WTC11 (cell line): Measurements from ENCODE around the gene ITGA6. TPM values are rescaled to one million over a fixed set of nuclear protein-coding genes. Genes with fewer than 3 reads are reported as not detected.

Experiments
- ATAC-seq: fragments of 200-7000 bp; cut with Tn5 transposase; 2 replicates; pipeline ENCODE4 v1.10.0; 2021; ENCODE audit warnings: mild to moderate bottlenecking, moderate library complexity
- CTCF ChIA-PET: fragments of 300-600 bp; sonication (Branson Sonifier 250); formaldehyde crosslinking; loops from one replicate; lab custom pipeline; 2021; ENCODE audit warnings: antibody characterized with exemption; lab: Charles Lee
- POLR2A ChIA-PET: fragments of 350-600 bp; sonication (Branson Sonifier 250); formaldehyde crosslinking; loops from one replicate; lab custom pipeline; 2021; ENCODE audit warnings: antibody characterized with exemption; lab: Charles Lee
- DNase-seq: peaks from one replicate; pipeline ENCODE4 v3.0.0; 2021; ENCODE audit warnings: low spot score
- H3K27ac Mint-ChIP-seq: 2 replicates; pipeline ENCODE4 v1.8.0; 2021; ENCODE audit warnings: mixed read lengths
- H3K27me3 Mint-ChIP-seq: 2 replicates; pipeline ENCODE4 v1.8.0; 2021; ENCODE audit warnings: low read depth, mild to moderate bottlenecking, moderate library complexity, mixed read lengths
- H3K36me3 Mint-ChIP-seq: 2 replicates; pipeline ENCODE4 v1.8.0; 2021; ENCODE audit warnings: mixed read lengths
- H3K4me1 Mint-ChIP-seq: 2 replicates; pipeline ENCODE4 v1.8.0; 2022; ENCODE audit warnings: mixed read lengths
- H3K4me3 Mint-ChIP-seq: 2 replicates; pipeline ENCODE4 v1.8.0; 2021; ENCODE audit warnings: mild to moderate bottlenecking, moderate library complexity, mixed read lengths
- H3K9me3 Mint-ChIP-seq: 2 replicates; pipeline ENCODE4 v1.8.0; 2021; ENCODE audit warnings: mixed read lengths
- EMX1 ChIP-seq: fragments of 250-450 bp; sonication (Bioruptor Pico); IDR thresholded peaks from 2 replicates; pipeline ENCODE4 v1.8.0; 2021; ENCODE audit warnings: mild to moderate bottlenecking
- HMGA2 ChIP-seq: fragments of 250-450 bp; sonication (Bioruptor Pico); IDR thresholded peaks from 2 replicates; pipeline ENCODE4 v1.4.0; 2021; ENCODE audit warnings: mild to moderate bottlenecking, moderate library complexity
- MXD4 ChIP-seq: fragments of 250-450 bp; sonication (Bioruptor Pico); IDR thresholded peaks from 2 replicates; pipeline ENCODE4 v1.8.0; 2021; ENCODE audit warnings: mild to moderate bottlenecking, moderate library complexity, borderline replicate concordance
- OVOL2 ChIP-seq: fragments of 250-450 bp; sonication (Bioruptor Pico); IDR thresholded peaks from 2 replicates; pipeline ENCODE4 v1.9.0; 2021; ENCODE audit warnings: mild to moderate bottlenecking, borderline replicate concordance
- RORB ChIP-seq: fragments of 250-450 bp; sonication (Bioruptor Pico); IDR thresholded peaks from 2 replicates; pipeline ENCODE4 v1.9.0; 2021; ENCODE audit warnings: mild to moderate bottlenecking
- SP1 ChIP-seq: sonication (generic); formaldehyde crosslinking; conservative IDR thresholded peaks from 2 replicates; pipeline ENCODE4 v1.8.1; 2022; ENCODE audit warnings: missing genetic modification reagents
- ZNF671 ChIP-seq: fragments of 250-450 bp; sonication (Bioruptor Pico); IDR thresholded peaks from 2 replicates; pipeline ENCODE4 v1.8.0; 2021; ENCODE audit warnings: mild to moderate bottlenecking
- total RNA-seq: library from RNA; stranded (reverse); gene quantifications from 3 replicates; pipeline ENCODE4 v1.2.3, GENCODE V29; 2021
- TF ChIP-seq, protein P1 (sequence below): fragments of 250-450 bp; sonication (Bioruptor Pico); IDR thresholded peaks from 2 replicates; pipeline ENCODE4 v1.9.0; 2021; ENCODE audit warnings: mild to moderate bottlenecking
- TF ChIP-seq, protein P2 (sequence below): sonication (generic); formaldehyde crosslinking; IDR thresholded peaks from 2 replicates; pipeline ENCODE4 v1.8.1; 2023; ENCODE audit warnings: mild to moderate bottlenecking, missing genetic modification reagents
- TF ChIP-seq, protein P3 (sequence below): sonication (generic); formaldehyde crosslinking; IDR thresholded peaks from 2 replicates; pipeline ENCODE4 v1.8.0; 2022; ENCODE audit warnings: mild to moderate bottlenecking, missing genetic modification reagents
- TF ChIP-seq, protein P4 (sequence below): sonication (generic); formaldehyde crosslinking; IDR thresholded peaks from 2 replicates; pipeline ENCODE4 v1.8.1; 2022; ENCODE audit warnings: low read depth, missing genetic modification reagents, borderline replicate concordance
- TF ChIP-seq, protein P5 (sequence below): sonication (generic); formaldehyde crosslinking; IDR thresholded peaks from 2 replicates; pipeline ENCODE4 v1.8.1; 2023; ENCODE audit warnings: mild to moderate bottlenecking, missing genetic modification reagents, moderate library complexity
- TF ChIP-seq, protein P6 (sequence below): sonication (generic); formaldehyde crosslinking; IDR thresholded peaks from 2 replicates; pipeline ENCODE4 v1.8.0; 2023; ENCODE audit warnings: missing genetic modification reagents, mild to moderate bottlenecking, borderline replicate concordance
- TF ChIP-seq, protein P7 (sequence below): fragments of 250-450 bp; sonication (Bioruptor Pico); IDR thresholded peaks from 2 replicates; pipeline ENCODE4 v1.9.0; 2021; ENCODE audit warnings: mild to moderate bottlenecking
- TF ChIP-seq, protein P8 (sequence below): sonication (generic); formaldehyde crosslinking; IDR thresholded peaks from 2 replicates; pipeline ENCODE4 v1.8.0; 2022; ENCODE audit warnings: missing genetic modification reagents

Gene ITGA6
- total RNA-seq, 1 experiment from 2014 or later = 83.6 TPM

DNA sequence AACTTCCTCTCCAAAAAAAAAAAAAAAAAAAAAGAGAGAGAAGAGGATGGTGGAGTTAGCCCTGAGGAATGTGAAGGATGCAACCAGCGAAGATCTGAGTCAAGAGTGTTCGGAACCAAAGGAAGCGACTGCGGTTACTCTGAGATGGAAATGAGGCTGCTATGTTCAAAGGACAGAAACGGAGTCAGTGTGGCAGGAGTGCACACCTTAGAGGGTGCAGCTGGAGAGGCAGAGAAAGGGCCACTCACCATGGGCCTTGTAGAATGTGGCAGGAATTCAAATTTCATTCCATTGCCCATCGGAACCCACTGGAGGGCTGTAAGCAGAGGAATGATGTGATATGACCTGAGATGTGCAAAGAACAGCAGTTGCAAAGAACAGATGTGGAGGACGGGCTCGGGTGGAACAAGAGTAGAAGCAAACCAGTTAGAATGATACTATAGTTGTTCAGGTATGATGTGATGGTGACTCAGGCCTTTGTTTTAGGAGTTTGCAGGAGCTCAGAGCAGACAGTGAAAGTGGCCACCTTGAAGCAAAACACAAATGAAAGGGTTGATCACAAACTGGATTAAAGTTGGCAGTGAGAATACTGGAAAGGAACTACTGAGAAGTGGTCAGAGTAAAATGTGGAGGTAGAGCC, 22.6 kb downstream of the ITGA6 start:
- DNase-seq (no peak), ATAC-seq (no peak)
- no peaks in the 10 kb centered on the region for H3K9me3 Mint-ChIP-seq
- peaks cover 6% of the 10 kb centered on the region for H3K36me3 Mint-ChIP-seq
- peaks cover 70% of the 10 kb centered on the region for H3K4me1 Mint-ChIP-seq
- ChIA-PET POLR2A (no interaction called here), CTCF (interaction anchor here (1.5 to 4.8 kb wide), 3 partner anchors 11 kb away, joined by 3 to 38 read pairs (median 33); no protein-coding TSS in a partner anchor)
- peak overlapping the region; percentile 60 for H3K27ac Mint-ChIP-seq
- H3K4me3 Mint-ChIP-seq = no peak overlapping the region
- no peaks in the 10 kb centered on the region for H3K27me3 Mint-ChIP-seq
- no peak for TF ChIP-seq RORB (CRISPR knock-in tag)
- TF ChIP-seq, protein P1, sequence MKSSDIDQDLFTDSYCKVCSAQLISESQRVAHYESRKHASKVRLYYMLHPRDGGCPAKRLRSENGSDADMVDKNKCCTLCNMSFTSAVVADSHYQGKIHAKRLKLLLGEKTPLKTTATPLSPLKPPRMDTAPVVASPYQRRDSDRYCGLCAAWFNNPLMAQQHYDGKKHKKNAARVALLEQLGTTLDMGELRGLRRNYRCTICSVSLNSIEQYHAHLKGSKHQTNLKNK (CRISPR knock-in tag) = no peak

DNA sequence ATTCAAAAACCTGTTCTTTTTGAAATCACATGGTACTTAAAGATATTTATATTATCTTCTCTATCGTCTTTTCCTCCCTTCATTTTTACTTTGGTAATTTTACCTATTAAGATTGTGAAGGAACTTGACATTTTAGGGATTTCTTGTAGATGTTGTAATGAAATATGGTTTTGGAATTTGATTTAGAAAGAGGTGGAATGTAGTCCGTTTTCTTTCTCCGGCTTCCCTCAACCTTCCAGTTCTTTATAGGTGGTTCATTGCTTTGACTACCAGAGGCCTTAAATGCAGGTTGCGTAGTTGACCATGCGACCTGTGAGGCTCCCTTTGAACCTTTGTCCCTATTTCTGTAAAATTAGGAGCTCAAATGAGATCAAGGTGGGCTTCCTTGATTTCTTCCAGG, 24.5 kb downstream of the ITGA6 start:
- no peak for ATAC-seq
- H3K27me3 Mint-ChIP-seq = no peaks in the 10 kb centered on the region
- H3K4me3 Mint-ChIP-seq = no peak overlapping the region
- H3K36me3 Mint-ChIP-seq = peaks cover 2% of the 10 kb centered on the region
- peaks cover 81% of the 10 kb centered on the region for H3K4me1 Mint-ChIP-seq
- ChIA-PET POLR2A (interaction anchor here (1.3 kb wide), 1 partner anchor 11 kb away, joined by 4 read pairs; no protein-coding TSS in a partner anchor), CTCF (interaction anchor here (0.7 to 3.6 kb wide), 5 partner anchors 10 to 53 kb away, joined by 3 to 33 read pairs (median 3); partner anchors contain the start of gene ITGA6)
- no peaks in the 10 kb centered on the region for H3K9me3 Mint-ChIP-seq
- no peak for DNase-seq
- H3K27ac Mint-ChIP-seq = peak overlapping the region; percentile 68
- TF ChIP-seq, protein P2, sequence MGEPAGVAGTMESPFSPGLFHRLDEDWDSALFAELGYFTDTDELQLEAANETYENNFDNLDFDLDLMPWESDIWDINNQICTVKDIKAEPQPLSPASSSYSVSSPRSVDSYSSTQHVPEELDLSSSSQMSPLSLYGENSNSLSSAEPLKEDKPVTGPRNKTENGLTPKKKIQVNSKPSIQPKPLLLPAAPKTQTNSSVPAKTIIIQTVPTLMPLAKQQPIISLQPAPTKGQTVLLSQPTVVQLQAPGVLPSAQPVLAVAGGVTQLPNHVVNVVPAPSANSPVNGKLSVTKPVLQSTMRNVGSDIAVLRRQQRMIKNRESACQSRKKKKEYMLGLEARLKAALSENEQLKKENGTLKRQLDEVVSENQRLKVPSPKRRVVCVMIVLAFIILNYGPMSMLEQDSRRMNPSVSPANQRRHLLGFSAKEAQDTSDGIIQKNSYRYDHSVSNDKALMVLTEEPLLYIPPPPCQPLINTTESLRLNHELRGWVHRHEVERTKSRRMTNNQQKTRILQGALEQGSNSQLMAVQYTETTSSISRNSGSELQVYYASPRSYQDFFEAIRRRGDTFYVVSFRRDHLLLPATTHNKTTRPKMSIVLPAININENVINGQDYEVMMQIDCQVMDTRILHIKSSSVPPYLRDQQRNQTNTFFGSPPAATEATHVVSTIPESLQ (CRISPR knock-in tag) = no peak
- TF ChIP-seq, protein P3, sequence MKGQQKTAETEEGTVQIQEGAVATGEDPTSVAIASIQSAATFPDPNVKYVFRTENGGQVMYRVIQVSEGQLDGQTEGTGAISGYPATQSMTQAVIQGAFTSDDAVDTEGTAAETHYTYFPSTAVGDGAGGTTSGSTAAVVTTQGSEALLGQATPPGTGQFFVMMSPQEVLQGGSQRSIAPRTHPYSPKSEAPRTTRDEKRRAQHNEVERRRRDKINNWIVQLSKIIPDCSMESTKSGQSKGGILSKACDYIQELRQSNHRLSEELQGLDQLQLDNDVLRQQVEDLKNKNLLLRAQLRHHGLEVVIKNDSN (CRISPR knock-in tag) = no peak
- TF ChIP-seq, protein P4, sequence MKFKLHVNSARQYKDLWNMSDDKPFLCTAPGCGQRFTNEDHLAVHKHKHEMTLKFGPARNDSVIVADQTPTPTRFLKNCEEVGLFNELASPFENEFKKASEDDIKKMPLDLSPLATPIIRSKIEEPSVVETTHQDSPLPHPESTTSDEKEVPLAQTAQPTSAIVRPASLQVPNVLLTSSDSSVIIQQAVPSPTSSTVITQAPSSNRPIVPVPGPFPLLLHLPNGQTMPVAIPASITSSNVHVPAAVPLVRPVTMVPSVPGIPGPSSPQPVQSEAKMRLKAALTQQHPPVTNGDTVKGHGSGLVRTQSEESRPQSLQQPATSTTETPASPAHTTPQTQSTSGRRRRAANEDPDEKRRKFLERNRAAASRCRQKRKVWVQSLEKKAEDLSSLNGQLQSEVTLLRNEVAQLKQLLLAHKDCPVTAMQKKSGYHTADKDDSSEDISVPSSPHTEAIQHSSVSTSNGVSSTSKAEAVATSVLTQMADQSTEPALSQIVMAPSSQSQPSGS (CRISPR knock-in tag) = no peak
- TF ChIP-seq OVOL2 = no peak
- no peak for TF ChIP-seq RORB (CRISPR knock-in tag)
- TF ChIP-seq, protein P5, sequence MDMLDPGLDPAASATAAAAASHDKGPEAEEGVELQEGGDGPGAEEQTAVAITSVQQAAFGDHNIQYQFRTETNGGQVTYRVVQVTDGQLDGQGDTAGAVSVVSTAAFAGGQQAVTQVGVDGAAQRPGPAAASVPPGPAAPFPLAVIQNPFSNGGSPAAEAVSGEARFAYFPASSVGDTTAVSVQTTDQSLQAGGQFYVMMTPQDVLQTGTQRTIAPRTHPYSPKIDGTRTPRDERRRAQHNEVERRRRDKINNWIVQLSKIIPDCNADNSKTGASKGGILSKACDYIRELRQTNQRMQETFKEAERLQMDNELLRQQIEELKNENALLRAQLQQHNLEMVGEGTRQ (CRISPR knock-in tag) = no peak
- TF ChIP-seq MXD4 = no peak
- TF ChIP-seq SP1 (CRISPR knock-in tag) = no peak
- TF ChIP-seq, protein P6, sequence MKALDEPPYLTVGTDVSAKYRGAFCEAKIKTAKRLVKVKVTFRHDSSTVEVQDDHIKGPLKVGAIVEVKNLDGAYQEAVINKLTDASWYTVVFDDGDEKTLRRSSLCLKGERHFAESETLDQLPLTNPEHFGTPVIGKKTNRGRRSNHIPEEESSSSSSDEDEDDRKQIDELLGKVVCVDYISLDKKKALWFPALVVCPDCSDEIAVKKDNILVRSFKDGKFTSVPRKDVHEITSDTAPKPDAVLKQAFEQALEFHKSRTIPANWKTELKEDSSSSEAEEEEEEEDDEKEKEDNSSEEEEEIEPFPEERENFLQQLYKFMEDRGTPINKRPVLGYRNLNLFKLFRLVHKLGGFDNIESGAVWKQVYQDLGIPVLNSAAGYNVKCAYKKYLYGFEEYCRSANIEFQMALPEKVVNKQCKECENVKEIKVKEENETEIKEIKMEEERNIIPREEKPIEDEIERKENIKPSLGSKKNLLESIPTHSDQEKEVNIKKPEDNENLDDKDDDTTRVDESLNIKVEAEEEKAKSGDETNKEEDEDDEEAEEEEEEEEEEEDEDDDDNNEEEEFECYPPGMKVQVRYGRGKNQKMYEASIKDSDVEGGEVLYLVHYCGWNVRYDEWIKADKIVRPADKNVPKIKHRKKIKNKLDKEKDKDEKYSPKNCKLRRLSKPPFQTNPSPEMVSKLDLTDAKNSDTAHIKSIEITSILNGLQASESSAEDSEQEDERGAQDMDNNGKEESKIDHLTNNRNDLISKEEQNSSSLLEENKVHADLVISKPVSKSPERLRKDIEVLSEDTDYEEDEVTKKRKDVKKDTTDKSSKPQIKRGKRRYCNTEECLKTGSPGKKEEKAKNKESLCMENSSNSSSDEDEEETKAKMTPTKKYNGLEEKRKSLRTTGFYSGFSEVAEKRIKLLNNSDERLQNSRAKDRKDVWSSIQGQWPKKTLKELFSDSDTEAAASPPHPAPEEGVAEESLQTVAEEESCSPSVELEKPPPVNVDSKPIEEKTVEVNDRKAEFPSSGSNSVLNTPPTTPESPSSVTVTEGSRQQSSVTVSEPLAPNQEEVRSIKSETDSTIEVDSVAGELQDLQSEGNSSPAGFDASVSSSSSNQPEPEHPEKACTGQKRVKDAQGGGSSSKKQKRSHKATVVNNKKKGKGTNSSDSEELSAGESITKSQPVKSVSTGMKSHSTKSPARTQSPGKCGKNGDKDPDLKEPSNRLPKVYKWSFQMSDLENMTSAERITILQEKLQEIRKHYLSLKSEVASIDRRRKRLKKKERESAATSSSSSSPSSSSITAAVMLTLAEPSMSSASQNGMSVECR (CRISPR knock-in tag) = no peak
- TF ChIP-seq ZNF671 (CRISPR knock-in tag) = no peak
- TF ChIP-seq, protein P7, sequence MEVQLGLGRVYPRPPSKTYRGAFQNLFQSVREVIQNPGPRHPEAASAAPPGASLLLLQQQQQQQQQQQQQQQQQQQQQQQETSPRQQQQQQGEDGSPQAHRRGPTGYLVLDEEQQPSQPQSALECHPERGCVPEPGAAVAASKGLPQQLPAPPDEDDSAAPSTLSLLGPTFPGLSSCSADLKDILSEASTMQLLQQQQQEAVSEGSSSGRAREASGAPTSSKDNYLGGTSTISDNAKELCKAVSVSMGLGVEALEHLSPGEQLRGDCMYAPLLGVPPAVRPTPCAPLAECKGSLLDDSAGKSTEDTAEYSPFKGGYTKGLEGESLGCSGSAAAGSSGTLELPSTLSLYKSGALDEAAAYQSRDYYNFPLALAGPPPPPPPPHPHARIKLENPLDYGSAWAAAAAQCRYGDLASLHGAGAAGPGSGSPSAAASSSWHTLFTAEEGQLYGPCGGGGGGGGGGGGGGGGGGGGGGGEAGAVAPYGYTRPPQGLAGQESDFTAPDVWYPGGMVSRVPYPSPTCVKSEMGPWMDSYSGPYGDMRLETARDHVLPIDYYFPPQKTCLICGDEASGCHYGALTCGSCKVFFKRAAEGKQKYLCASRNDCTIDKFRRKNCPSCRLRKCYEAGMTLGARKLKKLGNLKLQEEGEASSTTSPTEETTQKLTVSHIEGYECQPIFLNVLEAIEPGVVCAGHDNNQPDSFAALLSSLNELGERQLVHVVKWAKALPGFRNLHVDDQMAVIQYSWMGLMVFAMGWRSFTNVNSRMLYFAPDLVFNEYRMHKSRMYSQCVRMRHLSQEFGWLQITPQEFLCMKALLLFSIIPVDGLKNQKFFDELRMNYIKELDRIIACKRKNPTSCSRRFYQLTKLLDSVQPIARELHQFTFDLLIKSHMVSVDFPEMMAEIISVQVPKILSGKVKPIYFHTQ (CRISPR knock-in tag) = no peak
- TF ChIP-seq, protein P8, sequence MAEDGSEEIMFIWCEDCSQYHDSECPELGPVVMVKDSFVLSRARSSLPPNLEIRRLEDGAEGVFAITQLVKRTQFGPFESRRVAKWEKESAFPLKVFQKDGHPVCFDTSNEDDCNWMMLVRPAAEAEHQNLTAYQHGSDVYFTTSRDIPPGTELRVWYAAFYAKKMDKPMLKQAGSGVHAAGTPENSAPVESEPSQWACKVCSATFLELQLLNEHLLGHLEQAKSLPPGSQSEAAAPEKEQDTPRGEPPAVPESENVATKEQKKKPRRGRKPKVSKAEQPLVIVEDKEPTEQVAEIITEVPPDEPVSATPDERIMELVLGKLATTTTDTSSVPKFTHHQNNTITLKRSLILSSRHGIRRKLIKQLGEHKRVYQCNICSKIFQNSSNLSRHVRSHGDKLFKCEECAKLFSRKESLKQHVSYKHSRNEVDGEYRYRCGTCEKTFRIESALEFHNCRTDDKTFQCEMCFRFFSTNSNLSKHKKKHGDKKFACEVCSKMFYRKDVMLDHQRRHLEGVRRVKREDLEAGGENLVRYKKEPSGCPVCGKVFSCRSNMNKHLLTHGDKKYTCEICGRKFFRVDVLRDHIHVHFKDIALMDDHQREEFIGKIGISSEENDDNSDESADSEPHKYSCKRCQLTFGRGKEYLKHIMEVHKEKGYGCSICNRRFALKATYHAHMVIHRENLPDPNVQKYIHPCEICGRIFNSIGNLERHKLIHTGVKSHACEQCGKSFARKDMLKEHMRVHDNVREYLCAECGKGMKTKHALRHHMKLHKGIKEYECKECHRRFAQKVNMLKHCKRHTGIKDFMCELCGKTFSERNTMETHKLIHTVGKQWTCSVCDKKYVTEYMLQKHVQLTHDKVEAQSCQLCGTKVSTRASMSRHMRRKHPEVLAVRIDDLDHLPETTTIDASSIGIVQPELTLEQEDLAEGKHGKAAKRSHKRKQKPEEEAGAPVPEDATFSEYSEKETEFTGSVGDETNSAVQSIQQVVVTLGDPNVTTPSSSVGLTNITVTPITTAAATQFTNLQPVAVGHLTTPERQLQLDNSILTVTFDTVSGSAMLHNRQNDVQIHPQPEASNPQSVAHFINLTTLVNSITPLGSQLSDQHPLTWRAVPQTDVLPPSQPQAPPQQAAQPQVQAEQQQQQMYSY (CRISPR knock-in tag) = no peak
- TF ChIP-seq HMGA2 (CRISPR knock-in tag) = no peak
- TF ChIP-seq EMX1 (CRISPR knock-in tag) = no peak
